Putamen (tissue), 1 donor: ENCODE data around the gene DDX51.

Experiments used
- DNase-seq: peaks from one replicate; pipeline ENCODE4 v3.0.0-alpha.2; 2016; ENCODE audit warnings: low spot score

The DDX51 gene

DNA sequence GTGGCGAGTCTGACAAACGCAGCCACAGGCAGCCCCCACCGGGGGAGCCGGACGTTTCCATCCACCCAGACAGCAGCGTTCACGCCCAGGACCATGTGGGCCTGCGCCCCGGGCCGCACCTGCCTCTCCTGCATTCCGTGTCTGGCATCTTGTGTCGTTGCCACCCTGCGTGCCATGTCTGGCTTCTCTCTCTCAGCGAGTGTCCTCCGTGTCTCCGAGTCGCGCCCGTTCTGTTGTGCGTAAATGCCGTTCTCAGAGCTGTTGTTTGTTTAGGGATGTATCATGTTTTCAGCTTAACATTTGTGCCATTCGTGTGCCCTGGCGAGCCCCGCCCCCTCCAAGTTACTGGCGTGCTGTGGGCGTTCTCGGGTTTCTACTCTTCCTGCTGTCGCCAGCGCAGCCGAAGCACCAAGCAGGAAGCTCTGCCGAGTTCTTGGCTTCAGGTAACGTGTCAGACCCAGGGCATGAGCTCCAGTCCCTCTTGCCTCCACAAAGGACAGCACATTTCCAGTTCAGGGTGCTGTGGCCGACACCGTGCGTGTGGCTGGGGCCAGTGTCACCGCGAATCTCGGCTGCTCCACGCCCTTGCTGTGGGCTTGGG, 34.8 kb upstream of the DDX51 start:
- no peak for DNase-seq

DNA sequence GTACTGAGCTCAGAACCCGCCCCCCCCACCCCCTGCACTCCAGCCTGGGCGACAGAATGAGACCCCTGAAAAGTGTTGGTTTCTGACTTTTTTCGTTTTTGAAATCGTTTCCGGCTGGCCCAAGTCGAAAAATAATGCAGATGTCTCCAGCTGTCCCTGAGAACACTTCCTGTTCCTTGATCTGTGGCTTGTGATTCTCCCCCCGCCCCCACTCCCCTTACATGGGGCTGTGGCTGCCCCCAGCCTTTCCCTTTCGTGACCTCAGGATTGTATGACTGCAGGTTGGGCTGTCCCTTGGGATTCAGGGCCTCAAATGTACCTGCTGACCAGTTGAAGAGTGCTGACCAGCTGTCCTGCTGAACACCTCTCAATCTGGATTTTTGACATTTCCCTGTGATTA, 34.2 kb upstream of the DDX51 start:
- no peak for DNase-seq

DNA sequence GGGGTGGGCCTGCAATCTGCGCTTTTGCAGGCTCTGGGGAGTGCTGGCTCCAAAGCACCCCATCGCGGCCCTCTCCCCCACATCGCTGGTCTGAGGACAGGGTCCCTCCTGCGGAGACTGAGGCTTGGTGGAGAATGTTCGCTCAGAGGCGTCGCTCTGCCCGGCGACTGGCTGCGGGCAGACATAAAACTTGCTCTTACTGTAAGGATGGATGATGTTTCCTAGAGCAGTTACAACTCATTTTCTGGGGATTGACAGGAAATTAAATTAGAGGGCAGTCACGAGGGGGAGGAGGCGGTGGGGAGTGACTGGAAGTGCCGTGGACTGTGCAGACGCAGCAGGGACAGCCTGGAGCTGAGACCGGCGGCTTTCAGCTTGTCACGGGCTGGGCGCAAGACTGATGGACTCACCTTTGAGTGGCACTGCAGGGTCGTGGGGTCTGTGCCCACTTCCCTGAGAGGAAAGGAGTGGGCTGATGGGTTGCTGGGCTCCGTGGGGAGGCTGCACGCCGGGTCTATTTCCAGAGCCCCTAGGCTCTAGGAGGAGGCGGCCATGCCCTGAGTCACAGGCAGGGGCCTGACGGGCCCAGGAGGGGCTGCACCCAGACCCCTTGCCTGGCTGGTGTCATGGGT, 32.9 kb upstream of the DDX51 start:
- DNase-seq, result no peak

DNA sequence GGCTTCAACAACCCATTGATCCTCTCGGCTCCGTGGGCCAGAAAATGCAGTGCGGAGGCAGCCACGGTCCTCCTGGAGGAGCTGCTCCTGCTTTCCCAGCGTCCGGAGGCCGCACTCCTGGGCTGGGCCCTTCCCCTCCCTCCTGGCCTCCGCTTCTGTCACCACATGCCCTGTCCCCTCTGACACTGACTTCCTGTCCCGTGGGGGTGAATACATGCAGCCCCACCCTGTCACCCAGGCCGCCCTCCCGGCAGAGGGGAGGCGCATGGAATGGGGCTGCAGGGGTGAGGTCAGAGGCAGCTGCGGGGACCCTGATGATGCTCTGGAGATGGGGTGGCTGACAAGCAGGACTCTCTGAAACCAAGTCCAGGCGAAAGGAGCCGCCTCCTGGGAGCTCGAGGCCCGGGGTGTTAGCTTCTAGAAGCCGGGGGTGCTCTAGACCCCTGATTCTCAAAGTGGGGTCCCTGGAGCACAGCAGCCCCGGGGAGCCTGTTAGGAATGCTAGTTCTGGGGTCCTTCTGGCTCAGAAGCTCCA, 32.3 kb upstream of the DDX51 start:
- no peak for DNase-seq

DNA sequence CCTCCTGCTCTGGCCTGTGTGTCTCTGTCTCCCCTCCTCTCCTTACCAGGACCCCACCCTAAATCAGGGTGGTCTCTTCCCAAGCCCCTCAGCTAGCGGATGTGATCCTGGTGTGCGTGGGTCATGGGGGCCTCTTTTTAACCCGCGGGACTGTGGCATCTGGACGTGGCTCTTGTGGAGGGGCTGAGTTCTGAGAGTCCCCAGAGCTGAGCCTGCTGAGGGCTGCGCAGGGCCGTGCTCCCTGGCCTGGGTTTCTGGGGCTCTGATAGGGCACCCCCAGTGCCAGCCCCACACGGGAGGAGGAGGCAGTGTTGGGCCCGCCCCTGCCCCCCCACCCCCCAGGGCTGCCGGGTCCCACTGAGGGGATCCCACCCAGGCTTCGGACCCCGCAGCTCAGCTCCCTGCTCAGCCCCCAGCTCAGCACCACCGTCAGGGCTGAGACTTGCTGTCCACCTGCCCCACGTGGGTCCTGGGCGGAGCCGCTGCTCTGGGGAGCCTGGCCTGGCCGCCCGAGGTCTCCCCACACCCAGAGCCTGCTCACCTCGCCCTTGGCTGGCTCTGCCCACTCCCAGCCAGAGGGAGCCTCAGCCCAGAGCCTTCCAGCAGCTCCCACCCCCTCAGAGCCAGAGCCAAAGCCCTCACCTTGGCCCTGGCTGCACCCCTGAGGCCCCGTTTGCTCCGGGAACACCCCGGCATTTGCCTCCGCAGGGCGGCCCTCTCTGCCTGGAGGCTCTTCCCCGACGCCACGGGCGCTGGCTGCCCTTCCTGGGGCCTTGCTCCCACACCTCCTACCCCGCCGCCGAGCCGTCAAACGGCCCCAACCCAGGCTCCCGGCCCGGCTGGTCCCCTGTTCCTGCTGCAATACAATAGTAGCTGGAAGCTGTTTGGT, 31.6 kb upstream of the DDX51 start:
- DNase-seq, result no peak

DNA sequence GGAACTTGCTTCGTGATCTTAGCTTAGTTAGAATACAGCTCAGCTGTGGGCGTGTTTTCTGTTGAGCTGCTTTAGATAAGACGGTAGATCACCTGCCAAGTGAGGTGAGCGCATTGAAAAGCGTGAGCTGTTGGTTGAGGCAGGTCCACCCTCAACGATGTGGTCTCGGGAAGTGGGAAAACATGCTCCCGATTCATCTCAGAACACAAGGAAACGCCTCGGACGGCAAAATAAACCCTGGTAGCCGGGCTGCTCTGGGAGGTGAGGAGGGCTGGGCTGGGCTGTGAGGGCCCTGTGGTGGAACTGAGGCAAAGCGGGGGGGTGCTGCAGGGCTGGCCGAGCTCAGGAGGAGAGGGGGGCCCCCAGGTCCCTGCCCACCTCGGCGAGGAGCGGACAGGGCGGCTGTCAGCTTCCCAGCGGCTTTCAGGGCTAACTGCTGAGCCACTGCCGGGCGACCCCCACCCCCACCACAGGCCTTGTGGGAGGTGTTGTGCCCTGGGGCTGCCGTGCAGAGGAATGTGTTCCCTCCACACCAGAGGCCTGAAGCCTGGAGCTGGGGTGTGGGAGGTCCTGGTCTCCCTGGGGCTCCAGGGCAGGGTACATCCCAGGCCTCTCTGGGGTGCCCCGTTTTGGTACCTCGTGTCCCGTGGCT, 30.8 kb upstream of the DDX51 start:
- DNase-seq, result no peak

DNA sequence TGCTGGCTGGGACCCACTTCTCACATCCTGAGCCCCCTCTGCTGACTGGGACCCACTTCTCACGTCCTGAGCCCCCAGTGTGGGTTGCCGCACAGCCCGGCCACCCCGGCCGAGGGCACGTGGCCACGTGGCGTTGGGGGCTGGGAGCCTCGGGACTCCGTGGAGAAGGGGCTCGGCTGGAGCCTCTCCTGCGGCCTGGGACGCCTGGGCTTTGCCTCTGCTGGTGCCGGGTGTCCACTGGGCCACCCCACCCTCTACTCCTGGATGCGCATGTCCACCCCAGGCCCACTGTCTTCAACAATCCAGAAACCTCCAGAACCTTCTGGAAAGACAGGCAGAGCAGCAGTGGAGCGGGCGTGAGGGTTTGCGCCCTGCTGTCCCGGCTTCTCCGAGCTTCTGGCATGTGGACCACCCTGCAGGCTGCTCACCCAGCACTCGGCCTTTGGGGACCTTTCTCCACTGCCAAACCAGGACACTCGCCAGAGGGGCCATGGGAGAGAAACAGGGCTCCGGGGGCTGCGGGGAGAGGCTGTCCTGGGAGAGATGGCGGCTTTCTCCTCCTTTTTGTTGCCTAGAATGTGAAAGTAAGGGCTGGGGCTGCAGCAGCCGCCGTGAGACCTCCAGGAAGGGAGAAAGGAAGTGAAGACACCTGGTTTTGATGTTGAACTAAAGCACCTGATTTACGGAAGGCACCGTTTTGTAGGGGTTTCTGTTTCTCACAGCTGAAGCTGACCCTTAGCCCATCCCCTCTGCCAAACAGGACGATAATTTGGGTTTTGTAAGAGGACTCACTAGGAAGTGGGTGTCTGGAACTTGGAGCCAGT, 30.1 kb upstream of the DDX51 start:
- DNase-seq, result no peak

DNA sequence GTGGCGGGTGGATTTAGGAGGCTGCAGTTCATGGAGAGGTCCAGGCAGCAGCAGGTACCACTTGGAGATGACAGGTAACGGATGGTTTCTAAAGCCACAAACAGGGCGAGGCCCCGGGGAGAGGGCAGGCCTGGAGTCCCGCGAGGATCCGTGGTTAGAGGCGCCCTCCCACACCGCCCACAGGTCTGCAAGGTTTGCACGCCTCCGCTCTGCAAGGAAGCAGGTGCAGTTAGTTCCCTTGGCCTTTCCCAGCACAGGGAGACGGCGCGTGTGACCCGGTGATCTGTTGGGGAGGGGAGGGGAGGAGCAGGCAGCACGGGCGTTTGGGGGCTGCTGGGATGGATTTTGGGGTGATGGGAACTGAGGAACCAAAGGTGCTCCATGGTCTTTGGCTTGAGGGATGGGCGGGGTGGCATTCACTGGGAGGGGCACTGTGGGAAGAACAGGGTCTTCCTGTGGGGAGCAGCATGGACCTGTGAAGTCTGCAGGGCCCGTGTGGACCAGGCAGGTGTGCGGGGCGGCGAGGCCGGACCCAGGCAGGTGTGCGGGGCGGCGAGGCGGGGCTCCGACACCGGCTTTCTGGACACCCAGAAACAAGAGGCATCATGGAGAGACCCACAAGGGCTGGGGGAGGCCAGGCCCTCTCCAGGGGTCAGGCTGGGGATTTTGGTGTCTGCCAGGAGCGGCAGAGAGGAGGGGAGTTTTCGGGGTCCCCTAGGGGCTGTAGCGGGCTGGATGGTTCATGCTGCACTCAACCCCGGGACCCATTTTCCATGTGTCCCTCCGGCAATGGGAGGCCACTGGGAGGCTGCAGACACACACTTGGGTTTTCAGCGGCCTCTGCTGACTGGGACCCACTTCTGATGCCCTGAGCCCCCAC, 29.3 kb upstream of the DDX51 start:
- DNase-seq, result no peak

DNA sequence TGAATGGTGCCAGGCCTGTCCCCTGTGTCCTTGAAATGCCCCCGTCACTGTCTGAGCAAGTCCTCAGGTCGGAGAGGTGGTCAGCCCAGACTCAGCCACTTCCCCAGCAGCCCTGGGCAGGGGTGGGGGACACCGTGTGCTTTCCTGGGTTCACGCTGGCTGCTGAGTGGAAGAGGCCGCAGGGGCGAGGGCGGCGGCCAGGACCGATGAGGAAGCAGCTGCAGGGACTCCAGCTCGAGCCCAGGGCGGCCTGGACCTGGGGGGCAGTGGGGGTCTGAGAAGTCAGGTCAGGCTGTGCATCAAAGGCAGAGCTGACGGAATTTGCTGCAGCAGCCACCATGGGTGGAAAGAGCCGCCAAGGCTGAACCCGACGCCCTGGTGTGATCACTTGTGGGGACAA, 28.5 kb upstream of the DDX51 start:
- no peak for DNase-seq

DNA sequence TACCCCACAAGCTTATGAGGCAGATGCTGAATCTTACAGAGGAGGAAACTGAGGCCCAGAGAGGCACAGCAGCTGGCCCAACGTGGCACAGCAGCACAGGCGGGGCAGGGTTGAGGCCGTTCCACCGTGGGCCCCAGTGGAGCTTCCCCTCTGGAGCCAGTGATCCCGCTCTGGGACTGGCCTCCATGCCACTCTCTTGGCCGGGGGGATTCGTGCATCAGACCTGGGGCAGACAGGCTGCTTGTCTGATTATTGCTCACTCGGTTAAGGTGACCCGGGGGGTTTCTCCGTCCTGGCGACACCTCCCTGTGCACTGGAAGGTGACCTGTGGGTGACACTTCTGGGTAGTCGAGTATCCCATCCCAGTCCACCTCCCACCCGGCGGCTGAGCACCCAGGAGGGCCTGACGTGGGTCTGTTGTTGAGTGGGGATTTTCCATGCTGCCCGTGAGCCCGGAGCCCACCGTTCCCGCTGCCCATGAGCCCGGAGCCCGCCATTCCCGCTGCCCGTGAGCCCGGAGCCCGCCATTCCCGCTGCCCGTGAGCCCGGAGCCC, 27.9 kb upstream of the DDX51 start:
- DNase-seq, result no peak

DNA sequence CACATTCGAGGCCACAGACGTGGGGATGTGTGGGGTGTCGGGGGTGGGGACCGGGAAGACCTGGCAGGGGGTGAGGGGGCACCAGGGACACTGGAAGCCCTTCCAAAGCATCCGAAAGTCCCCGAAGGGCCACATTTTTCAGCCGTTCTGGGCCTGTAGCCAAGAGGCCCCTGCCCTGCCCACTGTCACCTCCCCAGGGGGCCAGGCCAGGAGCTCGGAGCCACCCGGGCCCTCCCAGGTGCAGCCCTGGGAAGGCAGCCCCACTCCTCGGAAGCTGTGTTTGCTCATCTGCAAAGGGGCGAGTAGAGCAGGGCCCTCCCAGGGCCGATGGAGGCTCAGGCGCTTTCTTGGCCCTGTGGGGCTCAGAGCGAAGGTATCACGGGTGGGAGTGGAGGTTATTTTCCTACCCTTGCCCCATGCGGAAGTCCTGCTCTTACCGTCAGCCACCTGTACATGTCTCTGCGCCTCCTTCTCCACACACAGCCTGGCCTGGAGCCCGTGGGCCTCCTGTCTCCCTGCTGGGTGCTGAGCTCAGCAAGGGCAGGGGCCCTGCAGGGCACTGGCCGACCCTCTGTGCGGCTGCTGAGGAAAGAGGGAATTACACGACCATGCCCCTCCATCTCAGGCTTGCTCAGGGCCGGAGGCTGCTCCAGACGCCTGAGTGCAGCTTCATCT, 27.3 kb upstream of the DDX51 start:
- no peak for DNase-seq

DNA sequence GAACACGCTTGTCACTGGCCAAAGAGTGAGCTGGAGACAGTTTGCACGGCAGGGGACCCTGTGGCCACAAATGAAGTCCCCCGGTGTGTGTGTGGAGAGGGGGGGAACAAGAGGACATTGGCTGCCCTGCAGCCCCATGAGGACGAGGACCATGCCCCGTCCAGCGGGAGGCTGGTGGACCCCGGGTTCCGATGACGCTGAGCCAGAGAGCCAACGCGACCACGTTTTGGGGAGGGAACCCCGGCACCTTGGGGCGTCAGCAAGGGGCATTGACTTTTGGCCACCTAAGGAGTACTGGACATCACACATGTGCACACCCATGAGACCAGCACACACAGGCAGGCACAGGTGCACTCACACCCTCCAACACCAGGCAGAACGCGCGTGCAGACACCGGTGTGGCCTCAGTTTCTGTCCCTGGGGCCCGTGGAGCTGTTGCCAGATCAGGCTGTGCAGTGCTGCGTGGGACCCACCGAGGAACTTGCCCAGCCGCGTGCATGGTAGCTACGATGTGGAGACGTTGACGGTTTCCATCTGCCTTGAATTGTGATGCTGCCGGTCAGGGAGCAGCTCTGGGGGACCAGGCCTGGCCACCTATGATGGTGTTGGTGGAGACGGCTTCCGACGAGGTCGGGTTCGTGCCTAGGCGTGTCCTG, 26.6 kb upstream of the DDX51 start:
- DNase-seq, result no peak

DNA sequence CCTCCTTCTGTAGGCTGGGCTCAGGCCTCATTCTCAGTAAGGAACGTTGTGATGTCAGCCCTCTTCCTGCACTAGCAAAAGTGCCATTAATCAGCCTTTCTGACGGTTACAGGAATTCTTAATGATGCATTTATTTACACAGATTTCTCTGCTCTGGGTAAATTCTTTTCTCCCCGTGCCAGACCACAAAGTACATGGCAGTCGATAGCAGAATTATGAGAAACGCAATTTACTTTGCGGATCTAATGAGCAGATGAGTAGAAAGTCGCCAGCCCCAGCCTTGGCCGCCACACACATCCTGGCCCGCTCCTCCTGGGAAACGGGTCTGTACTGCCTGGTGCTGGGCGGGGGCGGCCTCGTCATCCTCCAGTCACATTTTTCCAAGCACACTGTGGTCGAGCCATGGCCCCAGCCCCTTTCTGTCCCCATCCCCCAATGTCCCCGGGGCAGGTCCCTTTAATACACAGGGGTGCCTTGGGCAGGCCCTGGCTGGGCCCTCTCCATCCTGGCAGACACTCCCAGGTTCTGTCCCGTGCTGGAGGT, 26.0 kb upstream of the DDX51 start:
- DNase-seq, result no peak

DNA sequence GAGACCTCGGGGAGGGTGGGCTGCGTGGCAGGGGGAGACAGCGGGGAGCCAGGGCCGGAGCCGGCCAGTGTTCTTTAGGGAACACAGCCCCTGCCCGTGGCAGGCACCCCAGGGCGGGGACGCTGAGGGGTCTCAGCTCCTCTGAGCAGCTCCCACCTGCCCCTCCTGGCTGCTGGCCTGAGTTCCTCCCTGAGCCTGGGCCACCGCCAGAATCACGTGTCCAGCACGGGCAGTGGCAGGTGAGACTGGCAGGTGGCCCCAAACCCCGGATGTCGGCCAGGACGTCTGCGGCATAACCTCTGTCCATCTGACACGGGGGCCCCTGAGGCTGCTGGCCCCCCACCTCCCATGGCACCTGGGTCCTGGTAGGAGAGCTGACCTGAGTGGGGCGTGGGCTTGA, 25.3 kb upstream of the DDX51 start:
- DNase-seq, result no peak

DNA sequence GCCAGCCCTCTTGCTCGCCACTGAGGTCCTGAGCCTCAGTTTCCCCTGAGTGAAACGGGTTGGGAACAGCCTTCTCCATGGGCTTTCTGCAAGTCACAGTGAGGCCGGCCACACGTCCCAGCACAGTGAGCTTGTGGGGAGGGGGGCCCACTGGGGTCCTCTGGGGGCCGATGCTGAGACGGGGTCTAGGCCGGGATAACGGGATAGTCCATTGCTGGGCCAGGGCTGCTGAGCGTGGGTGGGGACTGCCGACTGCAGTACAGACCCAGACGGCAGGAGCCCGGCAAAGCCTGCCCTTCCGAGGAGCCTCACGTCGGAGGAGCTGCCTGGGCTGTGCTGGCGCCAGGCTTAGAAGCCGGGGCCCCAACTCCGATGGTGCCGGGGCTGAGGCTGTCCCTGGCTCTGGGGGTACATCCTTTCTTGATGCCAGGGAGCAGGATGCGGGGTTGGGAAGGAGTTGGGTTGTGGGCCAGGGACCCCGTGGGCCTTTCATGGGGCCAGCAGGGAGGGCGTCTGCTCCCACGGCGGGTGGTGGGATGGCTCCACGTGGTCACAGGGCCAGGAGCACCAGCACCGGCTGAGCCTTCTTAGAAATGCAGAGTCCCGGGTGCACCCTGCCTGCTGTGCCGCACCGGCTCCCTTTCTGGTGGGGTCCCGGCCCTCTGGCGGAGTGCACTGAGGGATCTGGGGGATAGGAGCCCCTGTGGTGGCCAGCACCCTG, 24.4 kb upstream of the DDX51 start:
- DNase-seq, result no peak

DNA sequence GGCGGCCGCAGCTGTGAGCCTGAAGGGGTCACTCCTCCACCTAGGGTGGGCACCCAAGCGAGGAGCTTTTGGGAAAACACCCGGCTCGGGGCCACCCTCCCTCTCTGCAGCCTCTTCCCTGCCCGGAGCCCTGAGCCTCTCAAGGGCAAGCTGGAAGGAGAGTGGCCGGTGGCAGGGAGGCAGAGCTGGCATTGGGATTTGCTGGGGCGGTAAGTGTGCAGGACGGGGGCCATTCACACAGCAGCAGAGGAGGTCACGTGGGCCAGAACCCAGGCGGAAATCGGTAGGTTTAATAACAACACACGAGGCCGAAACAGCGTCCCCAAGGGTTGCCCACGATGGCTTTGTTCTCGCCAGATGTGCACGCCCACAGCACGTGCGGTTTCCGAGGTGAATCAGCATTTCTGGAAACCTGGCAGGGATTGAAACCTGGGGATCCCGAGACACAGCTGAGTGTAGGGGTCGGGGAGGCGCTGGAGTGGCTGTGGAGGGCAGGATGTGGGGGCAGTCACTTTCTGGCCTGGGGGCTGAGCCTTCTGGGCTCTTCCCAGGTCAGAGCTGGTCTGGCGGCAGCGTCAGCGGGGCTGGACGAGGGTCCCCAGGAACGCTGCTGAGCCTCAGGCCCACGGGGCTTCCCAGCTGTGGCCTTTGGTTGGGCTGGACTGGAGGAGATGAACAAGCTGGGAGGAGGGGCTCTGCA, 23.6 kb upstream of the DDX51 start:
- no peak for DNase-seq

DNA sequence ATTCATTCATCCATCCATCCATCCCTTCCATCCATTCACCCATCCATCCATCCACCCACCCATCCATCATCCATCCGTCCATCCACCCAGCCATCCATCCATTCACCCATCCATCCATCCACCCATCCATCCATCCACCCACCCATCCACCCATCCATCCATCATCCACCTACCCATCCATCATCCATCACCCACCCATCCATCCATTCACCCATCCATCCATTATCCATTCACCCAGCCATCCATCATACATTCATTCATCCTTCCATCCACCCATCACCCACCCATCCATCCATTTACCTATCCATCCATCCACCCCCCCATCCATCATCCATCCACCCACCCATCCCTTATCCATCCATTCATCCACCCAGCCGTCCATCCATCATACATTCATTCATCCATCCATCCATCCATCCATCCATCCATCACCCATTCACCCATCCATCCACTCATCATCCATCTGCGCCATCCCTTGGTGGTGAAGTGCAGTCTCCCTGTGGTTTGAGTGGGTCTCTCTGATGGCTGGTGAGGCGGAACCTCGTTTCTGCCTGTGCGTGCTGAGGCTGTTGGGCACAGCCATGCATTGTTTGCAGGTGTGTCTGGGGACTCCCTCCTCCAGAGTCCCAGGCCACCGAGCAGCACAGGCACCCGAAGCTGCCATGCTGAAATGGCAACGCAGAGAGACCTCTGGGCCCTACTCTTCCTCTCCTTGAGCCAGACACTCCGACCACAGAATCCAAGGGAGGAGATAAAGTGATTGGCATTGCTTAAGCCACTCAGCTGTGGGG, 22.9 kb upstream of the DDX51 start:
- no peak for DNase-seq
